ENCODE data around the gene SLC26A5. TPM values are rescaled to one million over a fixed set of nuclear protein-coding genes. Genes with fewer than 3 reads are reported as not detected.

Gene SLC26A5
- total RNA-seq, 1 donor from 2014 or later: not detected

GRCh38 chr7:103389263-103389662 lies 56.7 kb downstream of the SLC26A5 start:
- H3K27ac ChIP-seq: no peak overlapping the region
- H3K9me3 ChIP-seq: no peaks in the 10 kb centered on the region
- intact Hi-C loops (cut with DNase I): no loop called here
- no peak for DNase-seq (ENCODE audit: low spot score in 2 of 2)
- no peak overlapping the region for H3K4me3 ChIP-seq
- no peaks in the 10 kb centered on the region for H3K4me1 ChIP-seq
- no peaks in the 10 kb centered on the region for H3K27me3 ChIP-seq
- no peaks in the 10 kb centered on the region for H3K36me3 ChIP-seq
- TF ChIP-seq CTCF (IDR thresholded peaks at IDR 0.05): no peak

GRCh38 chr7:103388469-103389140 lies 57.4 kb downstream of the SLC26A5 start:
- intact Hi-C loops (cut with DNase I): no loop called here
- TF ChIP-seq CTCF (IDR thresholded peaks at IDR 0.05): no peak

GRCh38 chr7:103387242-103387641 lies 58.8 kb downstream of the SLC26A5 start:
- intact Hi-C loops (cut with DNase I): no loop called here
- TF ChIP-seq CTCF (IDR thresholded peaks at IDR 0.05): no peak
- H3K27ac ChIP-seq: no peak overlapping the region

More at GRCh38 chr7:103388469-103389140, 57.4 kb downstream of the SLC26A5 start:
- H3K9me3 ChIP-seq: no peaks in the 10 kb centered on the region
- DNase-seq (ENCODE audit: low spot score in 2 of 2): no peak
- no peak overlapping the region for H3K4me3 ChIP-seq
- no peaks in the 10 kb centered on the region for H3K27me3 ChIP-seq
- no peaks in the 10 kb centered on the region for H3K4me1 ChIP-seq
- no peak overlapping the region for H3K27ac ChIP-seq
- H3K36me3 ChIP-seq: no peaks in the 10 kb centered on the region

GRCh38 chr7:103382032-103382402 lies 64.0 kb downstream of the SLC26A5 start:
- no peaks in the 10 kb centered on the region for H3K36me3 ChIP-seq
- intact Hi-C loops (cut with DNase I): no loop called here
- TF ChIP-seq CTCF (IDR thresholded peaks at IDR 0.05): no peak
- H3K9me3 ChIP-seq: no peaks in the 10 kb centered on the region
- H3K4me3 ChIP-seq: no peak overlapping the region
- no peak for DNase-seq (ENCODE audit: low spot score in 2 of 2)
- no peak overlapping the region for H3K27ac ChIP-seq
- no peaks in the 10 kb centered on the region for H3K4me1 ChIP-seq
- H3K27me3 ChIP-seq: no peaks in the 10 kb centered on the region

More at GRCh38 chr7:103387242-103387641, 58.8 kb downstream of the SLC26A5 start:
- no peaks in the 10 kb centered on the region for H3K27me3 ChIP-seq
- H3K4me3 ChIP-seq: no peak overlapping the region
- no peaks in the 10 kb centered on the region for H3K36me3 ChIP-seq
- no peaks in the 10 kb centered on the region for H3K9me3 ChIP-seq
- DNase-seq (ENCODE audit: low spot score in 2 of 2): no peak
- no peaks in the 10 kb centered on the region for H3K4me1 ChIP-seq

GRCh38 chr7:103381280-103382031 lies 64.6 kb downstream of the SLC26A5 start:
- Histone ChIP-seq H3K4me3 (no peak overlapping the region), H3K27ac (no peak overlapping the region), H3K27me3 (no peaks in the 10 kb centered on the region), H3K4me1 (no peaks in the 10 kb centered on the region), H3K9me3 (no peaks in the 10 kb centered on the region), H3K36me3 (no peaks in the 10 kb centered on the region)
- TF ChIP-seq CTCF (IDR thresholded peaks at IDR 0.05): no peak
- no peak for DNase-seq (ENCODE audit: low spot score in 2 of 2)
- intact Hi-C loops (cut with DNase I): no loop called here

Data from ascending aorta (tissue), 2 donors.